GM21515 (cell line): ENCODE results near the gene GMDS.
A peak's percentile ranks its signal among the peaks of the same experiment; 100 is the strongest.

ENCODE experiments used
- ATAC-seq: cut with Tn5 transposase; IDR thresholded peaks from one replicate; pipeline ENCODE4 v1.9.1; 2021; ENCODE audit not compliant: unreplicated experiment

Gene GMDS

DNA sequence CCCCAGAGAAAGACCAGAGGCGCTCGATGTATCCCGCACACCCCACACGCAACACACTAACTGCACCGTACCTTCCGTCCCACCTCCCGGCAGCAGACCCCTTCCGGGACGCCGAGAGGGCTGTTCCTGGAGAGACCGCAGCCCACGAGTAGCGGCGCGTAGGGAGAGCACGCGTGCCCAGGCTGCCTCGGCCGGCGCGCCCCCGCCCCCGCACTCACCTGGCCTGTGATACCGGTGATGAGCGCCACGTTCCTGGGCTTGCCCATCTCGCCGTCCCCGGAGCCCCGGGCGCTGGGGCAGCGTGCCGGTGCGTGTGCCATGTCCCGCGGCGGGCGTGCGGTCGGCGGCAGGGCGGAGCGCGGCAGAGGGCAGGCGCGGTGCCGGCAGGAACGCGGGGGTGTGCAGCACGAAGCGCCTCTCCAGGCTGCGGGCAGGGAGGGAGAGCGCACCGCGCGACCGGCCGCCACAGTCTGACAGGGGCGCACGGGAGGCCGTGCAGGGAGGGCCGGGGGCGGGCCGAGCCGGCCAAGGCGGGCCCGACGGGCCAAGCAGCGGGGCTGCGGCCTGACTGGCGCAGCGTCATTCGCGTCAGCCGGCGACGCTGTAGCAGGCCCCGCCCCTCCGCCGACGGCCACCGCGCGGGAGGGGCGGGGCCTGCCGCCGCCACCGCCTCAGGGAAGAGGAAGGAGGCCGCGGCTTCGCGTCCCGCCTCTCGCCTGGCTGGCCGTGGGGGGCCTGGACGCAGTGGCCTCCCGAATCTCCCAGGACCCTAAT, at the start of gene GMDS:
GMDS (minus strand) TSS at position 503 of the 774 bp plus-strand sequence.
- ATAC-seq = peak; percentile 89

DNA sequence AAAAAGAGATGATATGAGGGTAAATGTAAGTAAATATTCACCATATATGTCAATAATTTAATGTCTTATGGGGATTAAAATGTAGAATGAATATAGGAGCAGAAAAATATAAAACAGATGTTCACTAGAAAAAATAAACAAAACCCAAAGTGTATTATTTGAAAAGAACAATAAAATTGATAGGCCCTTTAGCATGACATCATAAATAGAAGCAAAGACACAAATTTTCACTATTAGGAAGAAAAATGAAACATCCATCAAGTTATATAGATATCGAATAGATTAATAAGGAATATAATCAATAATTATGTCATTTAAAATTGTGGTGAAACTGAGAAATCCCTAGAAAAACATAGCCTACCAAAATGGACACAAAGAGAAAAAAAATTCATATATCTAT, 40.1 kb upstream of the GMDS start:
- no peak for ATAC-seq

GRCh38 chr6:2275892-2276242, 30.5 kb upstream of the GMDS start:
- ATAC-seq = no peak

DNA sequence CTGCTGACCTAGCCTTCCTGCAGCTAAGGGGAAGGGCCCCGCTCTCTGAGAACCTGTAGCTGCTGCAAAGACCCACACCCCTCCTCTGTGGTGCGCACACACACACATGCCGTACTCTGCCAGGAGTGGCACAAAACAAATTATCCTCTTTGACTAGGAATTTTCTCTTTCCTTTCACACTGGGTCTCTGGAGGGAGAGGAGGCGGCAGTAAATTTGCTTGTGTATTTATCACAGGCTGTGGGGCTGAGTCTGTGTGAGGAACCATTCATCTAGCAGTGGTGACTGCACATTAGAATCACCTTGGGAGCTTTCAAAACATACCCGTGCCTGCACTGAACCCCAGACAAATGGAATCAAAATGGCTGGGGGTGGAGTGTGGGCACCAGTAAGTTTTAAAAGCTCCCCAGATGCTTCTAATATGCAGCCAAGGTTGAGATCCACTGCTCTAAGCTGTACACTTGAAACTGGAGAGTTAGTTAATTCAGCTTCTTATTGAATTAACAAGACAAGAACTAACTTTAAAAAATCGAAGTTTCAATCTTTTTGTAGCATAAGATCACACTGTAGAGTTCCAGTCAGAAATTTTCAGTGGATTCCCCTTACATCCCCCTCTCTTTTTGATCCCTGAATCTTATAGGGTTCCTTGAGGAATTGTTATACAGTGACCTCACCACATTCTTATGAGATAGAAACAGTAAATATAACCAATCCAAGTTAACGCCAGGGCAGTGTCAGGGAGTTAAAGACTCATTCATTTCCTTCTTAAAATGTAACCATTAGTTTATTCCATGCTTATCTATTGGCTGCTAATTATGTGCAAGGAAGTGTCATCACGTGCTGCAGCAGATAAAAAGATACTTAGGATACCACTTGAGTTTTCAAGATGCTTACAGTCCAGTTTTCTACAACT, 29.8 kb upstream of the GMDS start:
- ATAC-seq = no peak

- no peak for ATAC-seq
These were observed 27.3 kb upstream of the GMDS start for GRCh38 chr6:2272696-2273095.

- no peak for ATAC-seq
These were observed 24.6 kb upstream of the GMDS start for GRCh38 chr6:2270054-2270453.

DNA sequence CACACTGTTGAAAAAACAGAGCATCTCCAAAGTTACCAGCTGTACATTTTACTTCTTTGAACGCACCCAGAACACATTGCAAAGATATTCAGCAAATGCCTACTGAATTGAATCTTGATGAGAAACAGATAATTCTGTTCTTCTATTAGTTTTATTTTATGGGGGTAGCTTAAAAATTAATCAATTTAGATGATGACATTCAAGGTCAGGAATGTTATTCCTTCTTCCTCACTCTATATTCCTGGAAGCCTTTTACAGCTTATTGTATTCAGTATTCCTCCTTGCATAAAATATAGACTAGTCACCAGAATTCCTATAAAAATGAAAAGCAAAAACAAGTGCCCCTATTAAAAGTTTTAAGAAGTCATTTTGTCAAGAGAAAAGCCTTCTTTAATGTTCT, 21.4 kb upstream of the GMDS start:
- no peak for ATAC-seq

DNA sequence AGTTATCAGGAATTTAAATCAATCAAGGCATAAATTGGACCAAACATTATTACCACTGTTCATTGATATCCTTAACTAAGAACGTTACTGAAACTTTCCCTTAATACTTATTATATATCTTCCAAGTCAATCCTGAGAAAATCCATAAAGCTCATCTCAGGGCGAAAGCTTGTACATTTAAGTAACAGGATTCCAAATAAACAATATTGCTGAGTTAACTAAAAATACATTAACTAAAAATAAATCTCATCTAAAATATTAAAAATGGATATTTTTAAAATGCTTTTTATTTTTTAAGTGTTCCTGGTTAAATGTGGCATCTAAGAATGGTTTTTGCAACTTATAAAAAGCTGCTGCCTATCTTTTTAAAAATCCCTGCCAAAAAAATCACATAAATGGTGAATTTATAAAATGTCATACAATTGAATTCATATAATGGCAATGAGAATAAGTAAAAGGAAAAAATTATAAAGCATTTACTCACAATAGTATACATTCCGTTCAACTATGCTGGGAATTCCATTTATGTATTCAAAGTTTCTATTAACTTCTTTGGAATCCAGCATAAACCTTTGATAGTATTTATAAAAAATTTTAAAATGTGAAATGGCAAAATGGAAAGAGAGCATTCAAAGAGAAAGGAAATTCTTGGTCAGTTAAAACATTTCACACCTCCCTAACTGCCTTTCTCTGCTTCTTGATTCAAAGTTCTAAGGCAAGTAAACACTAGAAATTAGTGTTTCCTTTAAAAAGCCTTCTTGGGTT, 20.8 kb upstream of the GMDS start:
- ATAC-seq = no peak

- ATAC-seq = no peak
These were observed 19.5 kb upstream of the GMDS start for GRCh38 chr6:2264932-2265331.

DNA sequence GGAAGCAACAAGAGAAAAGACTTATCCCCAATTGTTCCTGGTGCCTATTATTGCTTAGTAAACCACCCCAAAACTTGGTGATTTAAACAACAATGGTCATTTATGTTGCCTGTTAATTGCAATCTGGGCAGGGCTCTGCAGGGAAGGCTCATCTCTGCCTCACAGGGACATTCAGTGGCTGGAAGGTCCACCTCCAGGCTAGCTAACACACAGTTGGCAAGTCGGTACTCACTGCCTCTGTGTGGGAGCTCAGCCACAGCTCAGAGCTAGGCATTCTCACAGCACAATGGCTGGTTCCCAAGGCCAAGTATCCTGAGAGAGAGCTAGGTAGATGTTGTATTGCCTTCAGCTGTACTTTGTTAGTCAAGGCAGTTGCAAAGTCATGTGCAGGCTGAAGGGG, 18.5 kb upstream of the GMDS start:
- ATAC-seq = no peak

DNA sequence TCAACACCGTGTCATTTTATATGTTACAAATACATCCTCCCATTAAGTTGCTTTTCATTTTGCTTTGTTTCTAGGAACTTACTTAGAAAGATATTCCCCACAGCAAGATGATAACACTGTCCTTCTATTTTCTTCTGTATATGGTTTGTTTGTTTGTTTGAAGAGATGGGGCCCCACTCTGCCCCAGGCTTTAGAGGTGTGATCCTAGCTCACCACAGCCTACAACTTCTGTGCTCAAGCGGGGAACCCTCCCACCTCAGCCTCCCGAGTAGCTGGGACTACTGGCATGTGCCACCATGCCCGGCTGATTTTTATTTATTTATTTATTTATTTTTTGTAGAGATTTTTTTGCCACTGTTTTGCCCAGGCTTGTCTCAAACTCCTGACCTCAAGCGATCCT, 14.2 kb upstream of the GMDS start:
- ATAC-seq = no peak

- no peak for ATAC-seq
These were observed 13.6 kb upstream of the GMDS start for GRCh38 chr6:2259002-2259494.

GRCh38 chr6:2258112-2258511, 12.7 kb upstream of the GMDS start:
- no peak for ATAC-seq

DNA sequence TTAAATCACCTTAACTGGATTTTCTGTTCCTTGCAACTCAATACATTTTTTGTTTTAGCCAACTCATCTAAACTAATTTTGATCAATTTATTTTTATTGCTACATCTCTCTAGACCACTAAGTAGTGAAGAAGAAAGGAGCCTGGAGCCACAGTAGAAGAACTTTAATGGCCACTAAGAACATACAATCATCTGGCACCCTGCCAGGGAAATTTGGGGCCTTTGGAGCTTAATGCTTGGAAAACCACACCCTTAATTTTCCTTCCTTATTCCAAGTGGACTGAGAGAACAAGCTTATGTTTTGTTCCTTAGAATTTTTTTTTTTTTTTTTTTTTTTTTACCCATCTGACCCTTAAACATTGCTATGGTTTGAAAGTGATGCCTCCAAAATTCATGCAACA, 12.0 kb upstream of the GMDS start:
- ATAC-seq = no peak

- no peak for ATAC-seq
These were observed 9.3 kb upstream of the GMDS start for GRCh38 chr6:2254747-2255146.

GRCh38 chr6:2249126-2249525, 3.7 kb upstream of the GMDS start:
- no peak for ATAC-seq

GRCh38 chr6:2247664-2248063, 2.3 kb upstream of the GMDS start:
- no peak for ATAC-seq

DNA sequence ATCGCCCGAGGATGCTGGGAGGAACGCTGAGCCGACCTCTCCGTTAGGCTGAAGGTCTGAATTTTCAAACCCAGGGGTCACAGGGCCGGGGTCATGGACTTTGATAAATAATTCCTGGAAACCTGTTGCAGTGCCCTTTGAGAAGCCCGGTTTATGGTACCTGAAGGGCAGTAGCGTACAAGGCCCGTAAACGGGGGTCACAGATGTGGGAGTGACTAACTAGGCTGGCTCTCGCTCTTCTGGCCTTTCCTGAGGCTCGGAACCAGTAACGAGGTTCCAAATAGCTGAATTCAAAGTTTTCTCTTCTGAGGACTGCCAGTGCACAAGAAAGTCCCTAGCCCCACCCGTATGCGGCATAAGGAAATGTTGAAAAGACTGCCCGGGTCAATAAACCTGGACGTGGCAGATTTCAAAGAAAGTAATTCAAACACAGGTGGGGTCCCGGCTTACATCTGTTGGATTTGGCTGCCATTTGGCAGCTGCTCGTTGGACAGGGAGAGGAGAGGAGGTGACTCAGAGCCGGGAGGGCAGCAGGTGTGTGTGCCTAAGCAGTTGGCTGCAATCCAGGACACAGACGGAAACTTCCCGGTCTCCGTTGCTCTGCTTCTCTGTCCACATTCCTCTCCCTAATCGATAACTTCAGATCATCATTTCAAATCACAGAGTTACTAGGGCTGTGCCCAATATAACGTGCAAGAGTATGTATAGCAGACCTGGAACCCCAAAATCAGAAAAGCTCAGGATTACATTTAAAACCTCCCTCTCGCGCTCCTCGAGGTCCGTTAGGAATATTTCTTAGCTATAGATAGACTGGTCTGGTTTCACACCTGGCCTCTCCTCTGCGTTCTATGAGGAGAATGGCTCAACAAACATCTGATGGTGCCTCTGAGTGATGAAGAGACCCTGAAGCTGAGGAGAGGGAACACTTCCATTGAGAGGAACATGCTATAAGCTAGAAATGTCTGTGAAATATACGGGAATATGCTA, 765 bp upstream of the GMDS start:
- ATAC-seq = peak; percentile 11

DNA sequence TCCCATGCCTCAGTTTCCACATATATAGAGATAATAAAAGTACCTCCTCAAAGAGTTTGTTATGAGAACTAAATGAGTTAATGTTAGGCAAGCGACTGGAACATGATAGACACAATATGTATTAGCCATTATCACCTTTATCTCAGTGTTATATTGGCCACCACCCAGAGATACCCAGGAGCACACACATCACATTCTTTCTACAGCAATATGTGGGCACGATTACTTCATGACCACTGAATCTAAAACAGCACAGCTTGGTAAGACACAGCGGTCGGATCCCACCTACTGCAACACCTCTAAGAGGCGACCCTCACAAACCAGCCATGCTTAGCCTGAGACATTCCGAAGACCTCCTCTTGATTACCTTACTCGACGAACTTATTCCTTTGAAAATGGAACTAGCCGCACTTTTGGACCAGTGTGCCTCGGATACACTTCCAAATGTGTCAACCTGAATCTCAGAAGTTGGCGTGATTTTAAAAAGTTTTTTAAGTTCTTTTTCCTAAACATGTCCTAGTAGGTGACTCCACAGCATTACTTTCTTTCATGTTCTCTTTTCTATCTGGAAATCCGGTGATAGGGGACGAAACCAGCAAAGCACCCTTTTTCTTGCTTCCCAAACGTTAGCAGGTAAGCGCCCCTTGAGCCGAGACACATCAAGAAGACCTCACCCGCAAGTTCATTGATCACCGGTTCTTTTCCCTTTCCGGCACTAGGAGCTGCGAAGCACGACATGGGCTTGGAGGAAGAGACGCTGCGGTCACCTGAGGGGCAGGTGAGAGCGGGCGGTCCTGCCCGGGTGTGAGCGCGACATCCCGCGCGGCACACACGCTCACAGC, 923 bp downstream of the GMDS start:
- no peak for ATAC-seq
